Testis (tissue), 3 donors: ENCODE results near the gene CAMK2B. TPM values are rescaled to one million over a fixed set of nuclear protein-coding genes. Genes with fewer than 3 reads are reported as not detected.

Source experiments
- DNase-seq: peaks from one replicate; pipeline ENCODE4 v3.0.0-alpha.2; 2019
- H3K27ac ChIP-seq, 2 donors: fragments of 200-600 bp; sonication (generic); one replicate each; pipeline ENCODE4 v1.5.1; 2019
- H3K27me3 ChIP-seq: fragments of 200-600 bp; sonication (generic); one replicate; pipeline ENCODE4 v1.5.1; 2019
- H3K36me3 ChIP-seq: fragments of 200-600 bp; sonication (generic); one replicate; pipeline ENCODE4 v1.5.1; 2017; ENCODE audit warnings: low read depth; ENCODE audit errors: missing control alignments
- H3K4me1 ChIP-seq: fragments of 200-600 bp; sonication (generic); one replicate; pipeline ENCODE4 v1.5.1; 2019
- H3K4me3 ChIP-seq, 2 donors: fragments of 200-600 bp; sonication (generic); one replicate each; pipeline ENCODE4 v1.5.1; 2017 to 2019
- H3K9me3 ChIP-seq: fragments of 200-600 bp; sonication (generic); one replicate; pipeline ENCODE4 v1.5.1; 2017
- CTCF ChIP-seq, 3 experiments: fragments of 450-650 bp in 2 of 3; fragments of 200-600 bp in 1 of 3; sonication (generic) in 1 of 3; IDR thresholded peaks; one replicate each; pipeline ENCODE4 v1.5.1; 2016 to 2019; ENCODE audit warnings: antibody characterized with exemption in 3 of 3, mild to moderate bottlenecking in 2 of 3, moderate library complexity in 1 of 3
- POLR2A ChIP-seq: fragments of 450-650 bp; IDR thresholded peaks from one replicate; pipeline ENCODE4 v1.6.1; 2017; ENCODE audit warnings: antibody characterized with exemption, mild to moderate bottlenecking, moderate library complexity
- WGBS, 2 donors: methylation state at CpG; one replicate each; pipeline ENCODE4 v1.1.5; 2018; 5-methylcytosine and 5-hydroxymethylcytosine counted together
- intact Hi-C: fragments of 100-400 bp; cut with DNase I; formaldehyde crosslinking; loops from one replicate; pipeline ENCODE4 v1.15.1; 2023; ENCODE audit warnings: low total_unique reads
- polyA plus RNA-seq: library from polyadenylated mRNA; stranded (reverse); fragments of 350-450 nt; fragmentation: Illumina TruSeq; extraction: RNeasy Lipid Tissue Mini Kit (QIAGEN cat#74804); gene quantifications from one replicate; pipeline ENCODE4 v1.2.3, GENCODE V29; 2014; ENCODE audit warnings: low read depth, low replicate concordance; ENCODE audit not compliant: insufficient read depth
- total RNA-seq, 2 donors: library from RNA; depleted of rRNA; stranded (reverse); fragments of >200 nt; gene quantifications; one replicate each; pipeline ENCODE4 v1.2.3, GENCODE V29; 2016

CAMK2B gene
- total and polyA plus RNA-seq, 3 donors from 2014 or later, result 4.0 to 12.5 (median 12.1) TPM

- intact Hi-C loops, result no loop called here
- no peaks in the 10 kb centered on the region for H3K4me1 ChIP-seq
- TF ChIP-seq POLR2A (no peak), CTCF (IDR thresholded peaks at IDR 0.05) (no peak)
- DNase-seq, result no peak
- 90 to 94% methylated on average over 6 to 20 of the region's 20 CpGs for WGBS, 2 donors
- H3K36me3 ChIP-seq, result no peaks in the 10 kb centered on the region
- H3K27ac ChIP-seq, result no peak overlapping the region
- H3K27me3 ChIP-seq, result no peaks in the 10 kb centered on the region
- no peak overlapping the region for H3K4me3 ChIP-seq
- H3K9me3 ChIP-seq, result no peaks in the 10 kb centered on the region
Observed at GRCh38 chr7:44280993-44281721, 44.2 kb downstream of the CAMK2B start.

GRCh38 chr7:44280636-44280992 lies 44.8 kb downstream of the CAMK2B start:
- no peaks in the 10 kb centered on the region for H3K27me3 ChIP-seq
- DNase-seq, result no peak
- 78 to 83% methylated on average over 8 of the region's 8 CpGs for WGBS, 2 donors

GRCh38 chr7:44279731-44280505 lies 45.5 kb downstream of the CAMK2B start:
- no peak for TF ChIP-seq CTCF (IDR thresholded peaks at IDR 0.05)
- no peak for TF ChIP-seq POLR2A
- Histone ChIP-seq H3K27me3 (no peaks in the 10 kb centered on the region), H3K36me3 (no peaks in the 10 kb centered on the region), H3K4me1 (no peaks in the 10 kb centered on the region), H3K4me3 (no peak overlapping the region), H3K9me3 (no peaks in the 10 kb centered on the region), H3K27ac (no peak overlapping the region)
- WGBS, 2 donors, result 87 to 88% methylated on average over 15 of the region's 15 CpGs
- no peak for DNase-seq
- intact Hi-C loops, result no loop called here

More at GRCh38 chr7:44280636-44280992, 44.8 kb downstream of the CAMK2B start:
- Histone ChIP-seq H3K4me1 (no peaks in the 10 kb centered on the region), H3K27ac (no peak overlapping the region), H3K4me3 (no peak overlapping the region), H3K36me3 (no peaks in the 10 kb centered on the region), H3K9me3 (no peaks in the 10 kb centered on the region)
- TF ChIP-seq POLR2A (no peak), CTCF (IDR thresholded peaks at IDR 0.05) (no peak)
- intact Hi-C loops, result no loop called here

- intact Hi-C loops, result no loop called here
- H3K27ac ChIP-seq, result no peak overlapping the region
- H3K4me3 ChIP-seq, result no peak overlapping the region
- no peaks in the 10 kb centered on the region for H3K36me3 ChIP-seq
- WGBS, 2 donors, result 80 to 87% methylated on average over 6 of the region's 6 CpGs
- no peak for DNase-seq
- no peaks in the 10 kb centered on the region for H3K9me3 ChIP-seq
- H3K4me1 ChIP-seq, result no peaks in the 10 kb centered on the region
- no peaks in the 10 kb centered on the region for H3K27me3 ChIP-seq
- no peak for TF ChIP-seq POLR2A
- TF ChIP-seq CTCF (IDR thresholded peaks at IDR 0.05), result no peak
Observed at GRCh38 chr7:44279286-44279685, 46.1 kb downstream of the CAMK2B start.
